CD4-positive, alpha-beta T cell treated with Interleukin-17A for 1 hour (primary cell): ENCODE data around the gene ZNF853.
"Not testable (repeated sequence)": the region's sequence is repeated elsewhere in the genome, so short reads cannot be mapped to it uniquely, and the experiment has no call there.

Experiments
- DNase-seq: peaks from one replicate; pipeline ENCODE4 v3.0.0-alpha.2; 2020

ZNF853 gene

GRCh38 chr7:6653071-6654003 lies 37.9 kb downstream of the ZNF853 start:
- DNase-seq, result no peak

DNA sequence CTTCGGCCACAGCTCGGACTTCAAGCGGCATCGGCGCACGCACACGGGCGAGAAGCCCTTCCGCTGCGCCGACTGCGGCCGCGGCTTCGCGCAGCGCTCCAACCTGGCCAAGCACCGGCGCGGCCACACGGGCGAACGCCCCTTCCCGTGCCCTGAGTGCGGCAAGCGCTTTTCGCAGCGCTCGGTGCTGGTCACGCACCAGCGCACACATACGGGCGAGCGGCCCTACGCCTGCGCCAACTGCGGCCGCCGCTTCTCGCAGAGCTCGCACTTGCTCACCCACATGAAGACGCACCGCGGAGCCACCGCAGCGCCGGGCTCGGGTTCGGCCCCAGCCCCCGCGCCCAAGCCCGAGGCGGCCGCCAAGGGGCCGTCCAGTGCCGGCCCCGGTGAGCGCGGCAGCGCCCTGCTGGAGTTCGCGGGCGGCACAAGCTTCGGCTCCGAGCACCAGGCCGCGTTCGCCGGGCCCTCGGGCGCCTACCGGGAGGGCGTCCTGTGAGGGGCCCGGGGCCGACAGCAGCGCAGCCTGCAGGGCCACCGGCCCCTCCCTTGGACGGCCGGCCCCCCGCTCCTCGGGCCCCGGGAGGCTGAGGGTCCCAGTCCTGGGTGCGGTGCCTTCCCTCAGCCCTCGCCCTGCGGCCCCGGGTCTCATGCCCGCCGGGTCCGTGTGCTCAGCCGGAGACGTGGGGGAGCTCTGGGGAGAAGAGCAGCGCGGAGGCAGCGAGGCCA lies 38.9 kb downstream of the ZNF853 start:
- no peak for DNase-seq

DNA sequence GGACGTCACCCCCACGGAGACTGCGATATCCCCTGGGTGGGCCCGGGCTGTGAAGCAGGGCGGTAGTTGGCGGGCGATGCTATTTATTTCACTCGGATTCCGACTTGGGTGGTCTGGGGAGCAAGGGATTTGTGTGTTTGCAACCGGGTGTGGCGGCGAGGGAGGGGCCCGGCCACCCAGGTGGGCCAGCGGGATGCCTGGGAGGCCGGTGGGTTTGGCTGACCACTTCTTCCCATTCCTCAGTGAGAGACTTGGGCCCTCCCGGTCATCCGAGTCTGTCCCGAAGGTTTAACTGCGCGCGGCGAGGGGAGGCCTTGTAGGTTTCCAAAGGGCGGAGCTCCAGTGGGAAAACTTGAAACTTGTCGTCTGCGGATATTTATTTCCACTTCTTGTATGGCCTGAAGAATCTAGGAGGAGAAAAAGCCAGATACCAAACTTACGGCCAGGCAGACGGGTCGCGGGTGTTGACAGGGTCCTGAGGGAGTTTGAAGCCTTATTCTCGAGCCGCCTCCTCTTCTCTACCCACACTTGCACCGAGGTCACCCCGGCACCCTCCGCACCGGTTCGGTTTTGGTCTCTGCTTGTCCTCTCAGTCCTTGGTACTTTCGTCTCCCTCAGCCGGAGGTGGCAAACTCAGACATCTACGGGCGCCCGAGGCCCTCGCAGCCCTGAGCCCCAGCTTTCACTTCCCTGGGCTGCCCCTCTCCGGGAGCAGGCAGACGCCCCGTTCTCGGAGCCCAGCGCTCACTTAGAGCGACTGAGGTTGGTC lies 39.6 kb downstream of the ZNF853 start:
- DNase-seq, result no peak

GRCh38 chr7:6655636-6656385 lies 40.4 kb downstream of the ZNF853 start:
- no peak for DNase-seq

- DNase-seq, result no peak
Observed at GRCh38 chr7:6656413-6656812, 41.0 kb downstream of the ZNF853 start.

DNA sequence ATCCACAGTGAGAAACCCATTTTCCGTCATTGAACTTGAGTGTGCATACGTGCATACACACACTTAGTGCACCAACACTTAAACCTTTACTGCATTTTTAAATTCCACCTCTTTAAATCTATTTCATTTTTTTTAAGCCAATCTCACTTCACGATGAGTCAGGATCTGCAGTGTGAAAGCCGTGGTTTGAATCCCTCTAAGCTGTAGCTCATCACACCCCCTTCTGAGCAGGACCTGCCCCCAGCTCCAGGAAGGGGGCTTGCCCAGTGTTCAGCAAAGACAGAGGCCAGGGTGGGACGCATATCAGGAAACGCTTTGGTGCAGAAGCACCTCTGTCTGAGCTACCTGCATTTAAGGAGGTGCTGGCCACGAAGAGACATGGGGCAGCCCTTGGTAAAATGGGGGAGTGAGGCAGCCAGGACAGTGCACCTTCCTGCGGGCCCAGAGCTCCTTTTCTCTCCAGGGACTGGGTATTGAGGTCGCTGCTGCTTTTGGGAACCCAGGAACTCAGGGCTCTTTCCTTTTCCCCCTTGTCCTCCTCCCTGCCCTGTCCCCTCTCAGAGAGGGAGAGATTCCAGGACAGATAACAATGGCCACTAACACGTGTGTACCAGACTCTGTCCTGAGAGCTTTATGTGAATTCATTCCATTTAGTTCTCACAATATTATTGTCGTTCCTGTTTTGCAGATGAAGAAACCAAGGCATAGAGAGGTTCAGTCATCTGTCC lies 43.4 kb downstream of the ZNF853 start:
- no peak for DNase-seq

DNA sequence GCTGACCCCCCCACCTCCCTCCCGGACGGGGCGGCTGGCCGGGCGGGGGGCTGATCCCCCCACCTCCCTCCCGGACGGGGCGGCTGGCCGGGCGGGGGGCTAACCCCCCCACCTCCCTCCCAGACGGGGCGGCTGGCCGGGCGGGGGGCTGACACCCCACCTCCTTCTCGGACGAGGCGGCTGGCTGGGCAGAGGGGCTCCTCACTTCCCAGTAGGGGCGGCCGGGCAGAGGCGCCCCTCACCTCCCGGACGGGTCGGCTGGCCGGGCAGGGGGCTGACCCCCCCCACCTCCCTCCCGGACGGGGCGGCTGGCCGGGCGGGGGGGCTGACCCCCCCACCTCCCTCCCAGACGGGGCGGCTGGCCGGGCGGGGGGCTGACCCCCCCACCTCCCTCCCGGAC lies 55.4 kb downstream of the ZNF853 start:
- not testable (repeated sequence) for DNase-seq
